Liver (tissue), 9 donors: ENCODE measurements around the gene SAMD5. TPM values are rescaled to one million over a fixed set of nuclear protein-coding genes. Genes with fewer than 3 reads are reported as not detected.

ENCODE experiments used
- DNase-seq: peaks from one replicate; pipeline ENCODE4 v3.0.0-alpha.2; 2017; ENCODE audit warnings: low spot score
- H3K27ac ChIP-seq, 2 donors: one replicate each; pipeline ENCODE4 v1.7.0; 2013; ENCODE audit warnings: inconsistent platforms in 2 of 2, low read length in 2 of 2, control low read depth in 1 of 2, low read depth in 1 of 2, mild to moderate bottlenecking in 1 of 2
- H3K27me3 ChIP-seq, 4 donors: one replicate each; pipeline versions ENCODE4 v1.6.1 to v1.7.0; 2013; ENCODE audit warnings: low read length in 3 of 4, inconsistent platforms in 1 of 4, mild to moderate bottlenecking in 1 of 4, moderate library complexity in 1 of 4; ENCODE audit not compliant: control insufficient read depth in 4 of 4, insufficient read depth in 4 of 4
- H3K36me3 ChIP-seq, 4 donors: one replicate each; pipeline versions ENCODE4 v1.6.1 to v1.7.0; 2013; ENCODE audit warnings: low read length in 3 of 4, mild to moderate bottlenecking in 3 of 4, low read depth in 1 of 4, moderate library complexity in 1 of 4; ENCODE audit not compliant: control insufficient read depth in 4 of 4, insufficient read depth in 3 of 4
- H3K4me1 ChIP-seq, 4 donors: one replicate each; pipeline versions ENCODE4 v1.6.1 to v1.7.0; 2013; ENCODE audit warnings: low read length in 3 of 4, mild to moderate bottlenecking in 3 of 4, moderate library complexity in 1 of 4; ENCODE audit not compliant: control insufficient read depth in 4 of 4, insufficient read depth in 4 of 4
- H3K4me3 ChIP-seq, 3 donors: one replicate each; pipeline versions ENCODE4 v1.6.1 to v1.7.0; 2013; ENCODE audit warnings: low read length in 3 of 3, control low read depth in 1 of 3, low read depth in 1 of 3, mild to moderate bottlenecking in 1 of 3
- H3K9ac ChIP-seq, 2 donors: one replicate each; pipeline ENCODE4 v1.7.0; 2013; ENCODE audit warnings: low read length in 2 of 2, mild to moderate bottlenecking in 2 of 2, moderate library complexity in 2 of 2, control low read depth in 1 of 2, low read depth in 1 of 2
- H3K9me3 ChIP-seq, 4 donors: one replicate each; pipeline versions ENCODE4 v1.6.1 to v1.7.0; 2013; ENCODE audit warnings: low read length in 3 of 4; ENCODE audit not compliant: control insufficient read depth in 4 of 4
- ATF3 ChIP-seq: IDR thresholded peaks from 2 replicates; pipeline ENCODE4 v1.6.1; 2016; ENCODE audit warnings: antibody characterized with exemption
- CTCF ChIP-seq: fragments of 150-350 bp; IDR thresholded peaks from 2 replicates; pipeline ENCODE4 v1.5.1; 2017; ENCODE audit warnings: improper control_type of control experiment, low read depth, low read length; ENCODE audit not compliant: missing input control
- EGR1 ChIP-seq, 2 donors: IDR thresholded peaks; 2 replicates each; pipeline ENCODE4 v1.6.1; 2016 to 2018; ENCODE audit warnings: antibody characterized with exemption in 2 of 2, low read depth in 2 of 2
- FOXA1 ChIP-seq: IDR thresholded peaks from 2 replicates; pipeline ENCODE4 v1.6.1; 2016; ENCODE audit warnings: antibody characterized with exemption
- FOXA2 ChIP-seq: IDR thresholded peaks from 2 replicates; pipeline ENCODE4 v1.6.1; 2016; ENCODE audit warnings: antibody characterized with exemption
- GABPA ChIP-seq, 2 donors: IDR thresholded peaks in 1 of 2; conservative IDR thresholded peaks in 1 of 2; 2 replicates each; pipeline ENCODE4 v1.6.1; 2016; ENCODE audit warnings: antibody characterized with exemption in 2 of 2, mild to moderate bottlenecking in 1 of 2, moderate library complexity in 1 of 2
- HNF4A ChIP-seq, 2 donors: conservative IDR thresholded peaks; 2 replicates each; pipeline ENCODE4 v1.6.1; 2016; ENCODE audit warnings: antibody characterized with exemption in 2 of 2, mild to moderate bottlenecking in 2 of 2
- HNF4G ChIP-seq: IDR thresholded peaks from 2 replicates; pipeline ENCODE4 v1.6.1; 2016; ENCODE audit warnings: antibody characterized with exemption
- JUND ChIP-seq, 2 donors: IDR thresholded peaks; 2 replicates each; pipeline ENCODE4 v1.6.1; 2016; ENCODE audit warnings: antibody characterized with exemption in 2 of 2
- NR2F2 ChIP-seq: IDR thresholded peaks from 2 replicates; pipeline ENCODE4 v1.6.1; 2016; ENCODE audit warnings: antibody characterized with exemption
- RAD21 ChIP-seq, 2 donors: IDR thresholded peaks; 2 replicates each; pipeline ENCODE4 v1.6.1; 2016; ENCODE audit warnings: antibody characterized with exemption in 2 of 2, mild to moderate bottlenecking in 2 of 2
- RXRA ChIP-seq, 2 donors: IDR thresholded peaks; 2 replicates each; pipeline ENCODE4 v1.6.1; 2017 to 2018; ENCODE audit warnings: antibody characterized with exemption in 2 of 2, mild to moderate bottlenecking in 1 of 2
- SP1 ChIP-seq: IDR thresholded peaks from 2 replicates; pipeline ENCODE4 v1.6.1; 2018; ENCODE audit warnings: antibody characterized with exemption, mild to moderate bottlenecking
- TAF1 ChIP-seq: conservative IDR thresholded peaks from 2 replicates; pipeline ENCODE4 v1.6.1; 2016; ENCODE audit warnings: antibody characterized with exemption, mild to moderate bottlenecking
- YY1 ChIP-seq: IDR thresholded peaks from 2 replicates; pipeline ENCODE4 v1.6.1; 2016; ENCODE audit warnings: antibody characterized with exemption, mild to moderate bottlenecking
- ZBTB33 ChIP-seq: IDR thresholded peaks from 2 replicates; pipeline ENCODE4 v1.6.1; 2016; ENCODE audit warnings: antibody characterized with exemption
- WGBS: extraction: QIAGEN DNeasy Blood & Tissue Kit; methylation state at CpG from one replicate; pipeline ENCODE4 v1.1.7; 2013; 5-methylcytosine and 5-hydroxymethylcytosine counted together
- polyA plus RNA-seq, 2 donors: library from polyadenylated mRNA; stranded (reverse) in 1 of 2; unstranded in 1 of 2; fragments of 200-250 nt in 1 of 2; fragments of >200 nt in 1 of 2; fragmentation: Nextera tagmentation in 1 of 2; extraction: Ambion mirVana in 1 of 2; gene quantifications; one replicate each; pipeline versions ENCODE4 v1.2.1 to v1.2.3, GENCODE V29; 2013 to 2015
- total RNA-seq, 2 donors: library from RNA; depleted of rRNA; stranded (reverse); fragments of >200 nt; gene quantifications; one replicate each; pipeline ENCODE4 v1.2.3, GENCODE V29; 2014
- TF ChIP-seq, protein P1 (sequence below): IDR thresholded peaks from 2 replicates; pipeline ENCODE4 v1.6.1; 2016; ENCODE audit warnings: antibody characterized with exemption
- TF ChIP-seq, protein P2 (sequence below): IDR thresholded peaks from 2 replicates; pipeline ENCODE4 v1.6.1; 2016; ENCODE audit warnings: antibody characterized with exemption, mild to moderate bottlenecking
- donor health status: healthy.
- donor health status: healthy.
- donor health status: healthy.
- donor health status: healthy.
- donor health status: healthy.

The SAMD5 gene
- total and polyA plus RNA-seq, 4 donors: 2.7 to 7.6 (median 3.2) TPM

DNA sequence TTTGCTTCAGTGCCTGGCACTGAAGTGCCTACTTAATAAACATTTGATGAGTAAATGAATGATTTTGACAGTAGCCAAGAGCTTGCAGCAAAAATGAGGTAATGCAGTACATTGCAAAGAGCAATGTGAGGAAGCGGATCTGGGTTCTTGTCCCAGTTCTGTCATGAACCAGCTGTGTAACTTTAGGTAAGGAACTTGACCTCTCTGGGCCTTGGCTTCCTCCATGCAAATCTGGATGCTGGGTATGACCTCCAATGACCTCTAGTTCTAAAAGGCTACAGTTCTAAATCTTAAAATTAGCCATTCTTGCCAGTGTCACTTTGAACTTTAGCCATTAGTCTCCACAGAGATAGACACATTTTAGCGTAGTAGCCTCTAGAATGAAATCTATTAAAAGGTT, 3.6 kb upstream of the SAMD5 start:
- Histone ChIP-seq H3K9me3 (no peaks in the 10 kb centered on the region), H3K4me3 (no peak overlapping the region), H3K9ac (no peak overlapping the region), H3K27me3 (no peaks in the 10 kb centered on the region), H3K4me1 (peaks cover 2 to 16% (median 11%) of the 10 kb centered on the region in 4 donors), H3K36me3 (no peaks in the 10 kb centered on the region), H3K27ac (no peak overlapping the region)
- no peak for DNase-seq
- TF ChIP-seq SP1 (no peak), ATF3 (no peak), ZBTB33 (no peak), NR2F2 (no peak), HNF4A (conservative IDR thresholded peaks at IDR 0.05) (no peak), YY1 (no peak), GABPA (IDR thresholded peaks at IDR 0.05 in 1 of 2, conservative IDR thresholded peaks at IDR 0.05 in 1 of 2) (no peak), JUND (IDR thresholded peaks at IDR 0.05) (no peak), FOXA2 (no peak), HNF4G (no peak), RAD21 (IDR thresholded peaks at IDR 0.05) (no peak), EGR1 (IDR thresholded peaks at IDR 0.05; ENCODE audit: low read depth in 2 of 2) (no peak), RXRA (IDR thresholded peaks at IDR 0.05) (no peak)
- TF ChIP-seq, protein P1, sequence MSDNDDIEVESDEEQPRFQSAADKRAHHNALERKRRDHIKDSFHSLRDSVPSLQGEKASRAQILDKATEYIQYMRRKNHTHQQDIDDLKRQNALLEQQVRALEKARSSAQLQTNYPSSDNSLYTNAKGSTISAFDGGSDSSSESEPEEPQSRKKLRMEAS: no peak
- TF ChIP-seq, protein P2, sequence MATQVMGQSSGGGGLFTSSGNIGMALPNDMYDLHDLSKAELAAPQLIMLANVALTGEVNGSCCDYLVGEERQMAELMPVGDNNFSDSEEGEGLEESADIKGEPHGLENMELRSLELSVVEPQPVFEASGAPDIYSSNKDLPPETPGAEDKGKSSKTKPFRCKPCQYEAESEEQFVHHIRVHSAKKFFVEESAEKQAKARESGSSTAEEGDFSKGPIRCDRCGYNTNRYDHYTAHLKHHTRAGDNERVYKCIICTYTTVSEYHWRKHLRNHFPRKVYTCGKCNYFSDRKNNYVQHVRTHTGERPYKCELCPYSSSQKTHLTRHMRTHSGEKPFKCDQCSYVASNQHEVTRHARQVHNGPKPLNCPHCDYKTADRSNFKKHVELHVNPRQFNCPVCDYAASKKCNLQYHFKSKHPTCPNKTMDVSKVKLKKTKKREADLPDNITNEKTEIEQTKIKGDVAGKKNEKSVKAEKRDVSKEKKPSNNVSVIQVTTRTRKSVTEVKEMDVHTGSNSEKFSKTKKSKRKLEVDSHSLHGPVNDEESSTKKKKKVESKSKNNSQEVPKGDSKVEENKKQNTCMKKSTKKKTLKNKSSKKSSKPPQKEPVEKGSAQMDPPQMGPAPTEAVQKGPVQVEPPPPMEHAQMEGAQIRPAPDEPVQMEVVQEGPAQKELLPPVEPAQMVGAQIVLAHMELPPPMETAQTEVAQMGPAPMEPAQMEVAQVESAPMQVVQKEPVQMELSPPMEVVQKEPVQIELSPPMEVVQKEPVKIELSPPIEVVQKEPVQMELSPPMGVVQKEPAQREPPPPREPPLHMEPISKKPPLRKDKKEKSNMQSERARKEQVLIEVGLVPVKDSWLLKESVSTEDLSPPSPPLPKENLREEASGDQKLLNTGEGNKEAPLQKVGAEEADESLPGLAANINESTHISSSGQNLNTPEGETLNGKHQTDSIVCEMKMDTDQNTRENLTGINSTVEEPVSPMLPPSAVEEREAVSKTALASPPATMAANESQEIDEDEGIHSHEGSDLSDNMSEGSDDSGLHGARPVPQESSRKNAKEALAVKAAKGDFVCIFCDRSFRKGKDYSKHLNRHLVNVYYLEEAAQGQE: no peak
- WGBS: 85% methylated on average over 2 of the region's 2 CpGs

GRCh38 chr6:147506704-147507114, 1.8 kb upstream of the SAMD5 start:
- Histone ChIP-seq H3K4me3 (peak overlapping the region; percentile 19 to 85 (median 76)), H3K36me3 (no peaks in the 10 kb centered on the region), H3K9me3 (no peaks in the 10 kb centered on the region), H3K9ac (no peak overlapping the region), H3K27ac (no peak overlapping the region), H3K27me3 (no peaks in the 10 kb centered on the region), H3K4me1 (peaks cover 2 to 29% (median 19%) of the 10 kb centered on the region in 4 donors)
- under 1% methylated on average over 30 of the region's 30 CpGs for WGBS
- peak; percentile 59 for DNase-seq
- TF ChIP-seq HNF4A (conservative IDR thresholded peaks at IDR 0.05) (no peak), JUND (IDR thresholded peaks at IDR 0.05) (no peak), YY1 (no peak), FOXA1 (no peak), HNF4G (no peak), RAD21 (IDR thresholded peaks at IDR 0.05) (peak; percentile 94 to 95), NR2F2 (no peak), RXRA (IDR thresholded peaks at IDR 0.05) (no peak), ZBTB33 (no peak), CTCF (peak; percentile 77), TAF1 (no peak), SP1 (no peak), GABPA (IDR thresholded peaks at IDR 0.05 in 1 of 2, conservative IDR thresholded peaks at IDR 0.05 in 1 of 2) (no peak)
- TF ChIP-seq, protein P2: no peak
